Hepatocyte (in vitro differentiated cells): ENCODE measurements around the gene PAN3. TPM values are rescaled to one million over a fixed set of nuclear protein-coding genes. Genes with fewer than 3 reads are reported as not detected.

Experiments
- DNase-seq: peaks from one replicate; pipeline ENCODE4 v3.0.0-alpha.2; 2016; ENCODE audit warnings: low spot score
- H2AFZ ChIP-seq: fragments of 200-600 bp; sonication (generic); 2 replicates; pipeline ENCODE4 v1.6.0; 2016; ENCODE audit warnings: antibody characterized with exemption, mild to moderate bottlenecking
- H3K27ac ChIP-seq: fragments of 200-600 bp; sonication (generic); 2 replicates; pipeline ENCODE4 v1.5.1; 2016; ENCODE audit warnings: mild to moderate bottlenecking
- H3K27me3 ChIP-seq: fragments of 200-600 bp; sonication (generic); 2 replicates; pipeline ENCODE4 v1.6.1; 2016
- H3K36me3 ChIP-seq: fragments of 200-600 bp; sonication (generic); replicated peaks from 2 replicates; pipeline ENCODE4 v1.5.1; 2016; ENCODE audit warnings: low read depth; ENCODE audit not compliant: insufficient read depth
- H3K4me1 ChIP-seq: fragments of 200-600 bp; sonication (generic); 2 replicates; pipeline ENCODE4 v1.5.1; 2016; ENCODE audit warnings: mild to moderate bottlenecking, moderate library complexity; ENCODE audit not compliant: insufficient read depth
- H3K4me2 ChIP-seq: fragments of 200-600 bp; sonication (generic); 2 replicates; pipeline ENCODE4 v1.6.0; 2016
- H3K4me3 ChIP-seq: fragments of 200-600 bp; sonication (generic); 2 replicates; pipeline ENCODE4 v1.5.1; 2016; ENCODE audit warnings: mild to moderate bottlenecking
- H3K79me2 ChIP-seq: fragments of 200-600 bp; sonication (generic); 2 replicates; pipeline ENCODE4 v1.6.0; 2017; ENCODE audit warnings: mild to moderate bottlenecking
- H3K9me2 ChIP-seq: fragments of 200-600 bp; sonication (generic); replicated peaks from 2 replicates; pipeline ENCODE4 v1.6.0; 2017; ENCODE audit warnings: mild to moderate bottlenecking; ENCODE audit not compliant: insufficient read depth
- H3K9me3 ChIP-seq: fragments of 200-600 bp; sonication (generic); 2 replicates; pipeline ENCODE4 v1.5.1; 2016; ENCODE audit warnings: low read depth, mild to moderate bottlenecking
- H4K20me1 ChIP-seq: fragments of 200-600 bp; sonication (generic); 2 replicates; pipeline ENCODE4 v1.6.0; 2016; ENCODE audit warnings: mild to moderate bottlenecking; ENCODE audit not compliant: insufficient read depth, poor library complexity, severe bottlenecking
- CTCF ChIP-seq: fragments of 200-600 bp; sonication (generic); IDR thresholded peaks from 2 replicates; pipeline ENCODE4 v1.5.1; 2016; ENCODE audit warnings: antibody characterized with exemption, mild to moderate bottlenecking; ENCODE audit not compliant: poor library complexity
- EZH2 ChIP-seq: fragments of 200-600 bp; sonication (generic); IDR thresholded peaks from 2 replicates; pipeline ENCODE4 v1.6.1; 2016; ENCODE audit warnings: antibody characterized with exemption, mild to moderate bottlenecking, borderline replicate concordance
- EZH2phosphoT487 ChIP-seq: fragments of 200-600 bp; sonication (generic); IDR thresholded peaks from one replicate; pipeline ENCODE4 v1.6.1; 2018; ENCODE audit warnings: antibody characterized with exemption, mild to moderate bottlenecking, low read depth, moderate library complexity; ENCODE audit not compliant: unreplicated experiment, severe bottlenecking
- WGBS: methylation state at CpG from one replicate; pipeline ENCODE4 v1.1.6; 2016; ENCODE audit warnings: low lambda C conversion rate; ENCODE audit errors: missing lambda C conversion rate; 5-methylcytosine and 5-hydroxymethylcytosine counted together
- polyA plus RNA-seq: library from polyadenylated mRNA; unstranded; fragments of >200 nt; fragmentation: Nextera tagmentation; extraction: Ambion mirVana; gene quantifications from 2 replicates; pipeline ENCODE4 v1.2.1, GENCODE V29; 2016
- total RNA-seq: library from RNA; depleted of rRNA; stranded (reverse); fragments of >200 nt; gene quantifications from 2 replicates; pipeline ENCODE4 v1.2.3, GENCODE V29; 2014

PAN3 gene
- total and polyA plus RNA-seq, 2 experiments from 2014 or later: 6.9 to 29.8 TPM

GRCh38 chr13:28093881-28094280 lies 44.5 kb upstream of the PAN3 start:
- Histone ChIP-seq H3K27ac (no peak overlapping the region), H3K36me3 (no peaks in the 10 kb centered on the region), H3K27me3 (peaks cover 41% of the 10 kb centered on the region), H4K20me1 (no peaks in the 10 kb centered on the region), H3K4me1 (no peaks in the 10 kb centered on the region), H3K4me2 (no peak overlapping the region), H2AFZ (no peak overlapping the region), H3K79me2 (no peaks in the 10 kb centered on the region), H3K9me2 (no peaks in the 10 kb centered on the region), H3K4me3 (no peak overlapping the region), H3K9me3 (no peaks in the 10 kb centered on the region)
- DNase-seq: no peak
- whole genome bisulfite sequencing: 40% methylated on average over 5 of the region's 5 CpGs
- no peak for TF ChIP-seq EZH2phosphoT487
- no peak for TF ChIP-seq EZH2
- no peak for TF ChIP-seq CTCF

- Histone ChIP-seq H3K27me3 (peaks cover 45% of the 10 kb centered on the region), H3K4me1 (no peaks in the 10 kb centered on the region), H3K36me3 (no peaks in the 10 kb centered on the region), H3K4me2 (no peak overlapping the region), H3K9me3 (no peaks in the 10 kb centered on the region), H3K9me2 (no peaks in the 10 kb centered on the region), H2AFZ (no peak overlapping the region), H3K79me2 (no peaks in the 10 kb centered on the region), H4K20me1 (no peaks in the 10 kb centered on the region), H3K27ac (no peak overlapping the region), H3K4me3 (no peak overlapping the region)
- TF ChIP-seq EZH2phosphoT487 (no peak), EZH2 (no peak), CTCF (no peak)
- no peak for DNase-seq
- 74% methylated on average over 4 of the region's 4 CpGs for WGBS
These were observed 44.0 kb upstream of the PAN3 start for GRCh38 chr13:28094306-28094705.

- Histone ChIP-seq H4K20me1 (no peaks in the 10 kb centered on the region), H2AFZ (no peak overlapping the region), H3K27me3 (peaks cover 76% of the 10 kb centered on the region), H3K9me2 (no peaks in the 10 kb centered on the region), H3K4me1 (no peaks in the 10 kb centered on the region), H3K79me2 (no peaks in the 10 kb centered on the region), H3K27ac (no peak overlapping the region), H3K4me2 (no peak overlapping the region), H3K36me3 (no peaks in the 10 kb centered on the region), H3K9me3 (no peaks in the 10 kb centered on the region), H3K4me3 (no peak overlapping the region)
- WGBS: 64% methylated on average over 3 of the region's 3 CpGs
- DNase-seq: no peak
- TF ChIP-seq EZH2: no peak
- no peak for TF ChIP-seq EZH2phosphoT487
- TF ChIP-seq CTCF: no peak
These were observed 40.8 kb upstream of the PAN3 start for GRCh38 chr13:28097503-28097902.
